ENCODE measurements around the gene KCNN2. TPM values are rescaled to one million over a fixed set of nuclear protein-coding genes. Genes with fewer than 3 reads are reported as not detected.

Gene KCNN2
- total and polyA plus RNA-seq, 2 of the 8 experiments (the other 6 are each of a cell fraction or from before 2014, with no cell fraction given), result 13.1 to 18.6 TPM

GRCh38 chr5:114391321-114391720 lies 29.5 kb downstream of the KCNN2 start:
- Histone ChIP-seq H3K4me3 (ENCODE audit: extremely low read depth in 1 of 4, insufficient read depth in 2 of 4, low read depth in 3 of 4, low read length in 4 of 4) (no peak overlapping the region), H3K4me1 (replicated peaks in 1 of 4; ENCODE audit: control insufficient read depth in 3 of 4, insufficient read depth in 4 of 4, low read length in 3 of 4) (peaks cover 0 to 21% (median 8%) of the 10 kb centered on the region in 4 experiments; a peak in 4 of 7 replicates), H3K14ac (ENCODE audit: insufficient read length) (no peak overlapping the region), H2BK15ac (ENCODE audit: low read length) (no peak overlapping the region), H2BK12ac (ENCODE audit: low read depth, low read length) (no peak overlapping the region), H4K8ac (ENCODE audit: extremely low read depth, insufficient read depth, low read length) (no peak overlapping the region), H3K27ac (ENCODE audit: low read depth, low read length) (no peak overlapping the region), H3K36me3 (ENCODE audit: control insufficient read depth in 2 of 4, insufficient read depth in 4 of 4, low read length in 3 of 4) (no peaks in the 10 kb centered on the region), H2BK20ac (ENCODE audit: low read length) (no peak overlapping the region), H3K23ac (ENCODE audit: insufficient read length) (no peak overlapping the region), H2BK120ac (replicated peaks; ENCODE audit: low read depth, low read length) (no peak overlapping the region), H2AK5ac (ENCODE audit: low read depth, low read length) (no peak overlapping the region), H3K23me2 (ENCODE audit: low read depth, low read length) (no peaks in the 10 kb centered on the region), H3K4me2 (ENCODE audit: insufficient read depth in 1 of 2, low read depth in 2 of 2, low read length in 2 of 2) (no peak overlapping the region), H3K56ac (replicated peaks; ENCODE audit: insufficient read length, low read depth, low read length) (no peak overlapping the region), H3K9me3 (ENCODE audit: insufficient read depth in 2 of 2, low read depth in 1 of 2, low read length in 1 of 2) (no peaks in the 10 kb centered on the region), H4K20me1 (replicated peaks in 1 of 2; ENCODE audit: control insufficient read depth in 1 of 2, insufficient read depth in 2 of 2, low read length in 2 of 2) (no peaks in the 10 kb centered on the region), H2AFZ (ENCODE audit: low read length) (no peak overlapping the region), H3K18ac (ENCODE audit: extremely low read depth, low read length) (no peak overlapping the region), H3K9ac (replicated peaks in 1 of 4; ENCODE audit: extremely low read depth in 1 of 4, low read depth in 3 of 4, low read length in 3 of 4) (no peak overlapping the region), H3K4ac (replicated peaks; ENCODE audit: insufficient read length, low read depth, low read length) (no peak overlapping the region), H2BK5ac (ENCODE audit: low read depth, low read length) (no peak overlapping the region), H3K79me1 (ENCODE audit: low read depth, low read length) (no peaks in the 10 kb centered on the region), H4K5ac (ENCODE audit: insufficient read length, low read depth, low read length) (no peak overlapping the region), H3K79me2 (ENCODE audit: control insufficient read depth in 1 of 2, insufficient read depth in 2 of 2, low read length in 2 of 2) (peaks cover 0 to 99% of the 10 kb centered on the region in 2 experiments; a peak in 3 of 4 replicates), H4K91ac (replicated peaks; ENCODE audit: insufficient read length, low read length) (no peak overlapping the region), H3K27me3 (replicated peaks in 1 of 4; ENCODE audit: control insufficient read depth in 3 of 4, extremely low read depth in 1 of 4, insufficient read depth in 3 of 4, low read length in 3 of 4) (no peaks in the 10 kb centered on the region)
- POLR2A ChIA-PET (ENCODE audit: partially characterized antibody), result interaction anchor here (1.5 kb wide), 1 partner anchor 12 kb away, joined by 3 read pairs; no protein-coding TSS in a partner anchor
- whole genome bisulfite sequencing, 2 experiments (ENCODE audit: extremely low coverage in 1 of 2, insufficient coverage in 1 of 2, insufficient read length in 1 of 2, insufficient replicate concordance in 2 of 2, low coverage in 1 of 2, low lambda C conversion rate in 2 of 2, missing lambda C conversion rate in 1 of 2), result 83% methylated on average over 1 of the region's 1 CpG; no CpG with 5 or more reads in 1 of the 2 experiments
- TF ChIP-seq SUZ12 (IDR thresholded peaks at IDR 0.05; ENCODE audit: low read length), result no peak
- no peak for TF ChIP-seq CTBP2 (IDR thresholded peaks at IDR 0.05; ENCODE audit: borderline replicate concordance, insufficient read depth, insufficient read length, low read length)
- TF ChIP-seq, protein P1, sequence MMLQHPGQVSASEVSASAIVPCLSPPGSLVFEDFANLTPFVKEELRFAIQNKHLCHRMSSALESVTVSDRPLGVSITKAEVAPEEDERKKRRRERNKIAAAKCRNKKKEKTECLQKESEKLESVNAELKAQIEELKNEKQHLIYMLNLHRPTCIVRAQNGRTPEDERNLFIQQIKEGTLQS (IDR thresholded peaks at IDR 0.05; ENCODE audit: insufficient read depth, low read depth, low read length), result no peak
- no peak for TF ChIP-seq KDM1A (IDR thresholded peaks at IDR 0.05; ENCODE audit: borderline replicate concordance, low read length)
- FAIRE-seq (no peak), DNase-seq (ENCODE audit: low read depth in 1 of 2, low spot score in 2 of 2) (no peak)
- CTCF ChIA-PET (ENCODE audit: partially characterized antibody), result interaction anchor here (1.4 kb wide), 1 partner anchor 56 kb away, joined by 4 read pairs; no protein-coding TSS in a partner anchor
